Loucy (cell line): ENCODE measurements around the gene RIMBP2.

Experiments used
- H2AFZ ChIP-seq: fragments of 200-600 bp; sonication (generic); 2 replicates; pipeline ENCODE4 v1.6.0; 2016; ENCODE audit warnings: antibody characterized with exemption, mild to moderate bottlenecking, low read length, moderate library complexity
- H3F3A ChIP-seq: fragments of 200-600 bp; 2 replicates; pipeline ENCODE4 v1.6.0; 2016; ENCODE audit warnings: antibody characterized with exemption, low read depth, mild to moderate bottlenecking
- H3K27me3 ChIP-seq: fragments of 200-600 bp; sonication (generic); 2 replicates; pipeline ENCODE4 v1.6.1; 2014; ENCODE audit warnings: low read length, mild to moderate bottlenecking; ENCODE audit not compliant: insufficient read depth, poor library complexity, severe bottlenecking
- H3K36me3 ChIP-seq: fragments of 200-600 bp; sonication (generic); 2 replicates; pipeline ENCODE4 v1.6.1; 2016; ENCODE audit warnings: low read length; ENCODE audit not compliant: insufficient read depth
- H3K4me1 ChIP-seq: fragments of 200-600 bp; sonication (generic); 2 replicates; pipeline ENCODE4 v1.5.1; 2014; ENCODE audit warnings: low read length, mild to moderate bottlenecking; ENCODE audit not compliant: insufficient read depth, poor library complexity, severe bottlenecking
- H3K4me2 ChIP-seq: fragments of 200-600 bp; sonication (generic); 2 replicates; pipeline ENCODE4 v1.6.0; 2014; ENCODE audit warnings: antibody characterized with exemption, low read length, low read depth, mild to moderate bottlenecking; ENCODE audit not compliant: poor library complexity, severe bottlenecking
- H3K4me3 ChIP-seq: fragments of 200-600 bp; sonication (generic); 2 replicates; pipeline ENCODE4 v1.5.1; 2014; ENCODE audit warnings: low read length, mild to moderate bottlenecking, mixed read lengths; ENCODE audit not compliant: poor library complexity, severe bottlenecking
- H3K79me2 ChIP-seq: fragments of 200-600 bp; sonication (generic); 2 replicates; pipeline ENCODE4 v1.6.1; 2014; ENCODE audit warnings: low read length; ENCODE audit not compliant: insufficient read depth
- H3K9ac ChIP-seq: fragments of 200-600 bp; sonication (generic); 2 replicates; pipeline ENCODE4 v1.6.0; 2014; ENCODE audit warnings: mild to moderate bottlenecking, low read depth, low read length, moderate library complexity; ENCODE audit not compliant: poor library complexity, severe bottlenecking
- H3K9me2 ChIP-seq: fragments of 200-600 bp; sonication (generic); replicated peaks from 2 replicates; pipeline ENCODE4 v1.6.1; 2016; ENCODE audit warnings: low read depth, low read length, mixed read lengths
- H3K9me3 ChIP-seq: fragments of 200-600 bp; sonication (generic); 2 replicates; pipeline ENCODE4 v1.6.1; 2014; ENCODE audit warnings: mild to moderate bottlenecking, antibody characterized with exemption, low read length, low read depth; ENCODE audit not compliant: insufficient read depth
- H4K20me1 ChIP-seq: fragments of 200-600 bp; sonication (generic); 2 replicates; pipeline ENCODE4 v1.6.0; 2014; ENCODE audit warnings: antibody characterized with exemption, low read length, mild to moderate bottlenecking; ENCODE audit not compliant: insufficient read depth, poor library complexity, severe bottlenecking
- CTCF ChIP-seq: fragments of 200-600 bp; sonication (generic); conservative IDR thresholded peaks from 2 replicates; pipeline ENCODE4 v1.5.1; 2014; ENCODE audit warnings: mild to moderate bottlenecking, antibody characterized with exemption, low read length
- EZH2phosphoT487 ChIP-seq: fragments of 200-600 bp; IDR thresholded peaks from 2 replicates; pipeline ENCODE4 v1.6.1; 2018; ENCODE audit warnings: antibody characterized with exemption, mild to moderate bottlenecking, moderate library complexity, borderline replicate concordance

RIMBP2 gene

GRCh38 chr12:130447655-130447965 lies 268.5 kb downstream of the RIMBP2 start:
- no peaks in the 10 kb centered on the region for H3K36me3 ChIP-seq
- no peak overlapping the region for H3K4me3 ChIP-seq
- peaks cover 22% of the 10 kb centered on the region for H3K9me3 ChIP-seq
- no peak overlapping the region for H3K4me2 ChIP-seq
- no peaks in the 10 kb centered on the region for H3K9me2 ChIP-seq
- no peaks in the 10 kb centered on the region for H3F3A ChIP-seq
- no peaks in the 10 kb centered on the region for H3K27me3 ChIP-seq
- no peak overlapping the region for H2AFZ ChIP-seq
- no peak for TF ChIP-seq CTCF
- no peak for TF ChIP-seq EZH2phosphoT487
- no peaks in the 10 kb centered on the region for H4K20me1 ChIP-seq
- no peaks in the 10 kb centered on the region for H3K79me2 ChIP-seq
- H3K9ac ChIP-seq, result no peak overlapping the region
- H3K4me1 ChIP-seq, result no peaks in the 10 kb centered on the region

GRCh38 chr12:130446846-130447654 lies 269.0 kb downstream of the RIMBP2 start:
- Histone ChIP-seq H3K36me3 (no peaks in the 10 kb centered on the region), H3K4me3 (no peak overlapping the region), H3K79me2 (no peaks in the 10 kb centered on the region), H3K4me2 (no peak overlapping the region), H3K9me2 (no peaks in the 10 kb centered on the region), H3K4me1 (no peaks in the 10 kb centered on the region), H3K9ac (no peak overlapping the region), H3K9me3 (peaks cover 22% of the 10 kb centered on the region), H4K20me1 (no peaks in the 10 kb centered on the region), H3F3A (no peaks in the 10 kb centered on the region), H3K27me3 (no peaks in the 10 kb centered on the region), H2AFZ (no peak overlapping the region)
- no peak for TF ChIP-seq CTCF
- no peak for TF ChIP-seq EZH2phosphoT487

- peaks cover 24% of the 10 kb centered on the region for H3K9me3 ChIP-seq
- no peak overlapping the region for H3K4me2 ChIP-seq
- TF ChIP-seq EZH2phosphoT487 (no peak), CTCF (no peak)
- H3K79me2 ChIP-seq, result no peaks in the 10 kb centered on the region
- H4K20me1 ChIP-seq, result no peaks in the 10 kb centered on the region
- no peaks in the 10 kb centered on the region for H3K9me2 ChIP-seq
- H2AFZ ChIP-seq, result no peak overlapping the region
- H3F3A ChIP-seq, result no peaks in the 10 kb centered on the region
- no peaks in the 10 kb centered on the region for H3K36me3 ChIP-seq
- H3K4me1 ChIP-seq, result no peaks in the 10 kb centered on the region
- no peak overlapping the region for H3K9ac ChIP-seq
- no peak overlapping the region for H3K4me3 ChIP-seq
- H3K27me3 ChIP-seq, result no peaks in the 10 kb centered on the region
Measured at GRCh38 chr12:130444986-130445385, 271.1 kb downstream of the RIMBP2 start.
